Upper lobe of left lung (tissue), 6 donors: ENCODE data around the gene KIRREL3. TPM values are rescaled to one million over a fixed set of nuclear protein-coding genes. Genes with fewer than 3 reads are reported as not detected.
"Not testable (repeated sequence)": the region's sequence is repeated elsewhere in the genome, so short reads cannot be mapped to it uniquely, and the experiment has no call there.

ENCODE experiments used
- ATAC-seq, 2 donors: fragments of 200-7000 bp; cut with Tn5 transposase; one replicate each; pipeline ENCODE4 v1.9.1; 2022; ENCODE audit warnings: mild to moderate bottlenecking in 2 of 2, moderate library complexity in 2 of 2; ENCODE audit not compliant: low FRiP score in 2 of 2
- DNase-seq, 2 donors: peaks; one replicate each; pipeline ENCODE4 v3.0.0-alpha.2; 2019 to 2020
- H3K27ac ChIP-seq, 4 donors: fragments of 200-600 bp; sonication (generic); one replicate each; pipeline ENCODE4 v1.5.1; 2016 to 2019
- H3K27me3 ChIP-seq, 4 donors: fragments of 200-600 bp; sonication (generic); one replicate each; pipeline ENCODE4 v1.5.1; 2017 to 2019
- H3K36me3 ChIP-seq, 4 donors: fragments of 200-600 bp; sonication (generic); one replicate each; pipeline ENCODE4 v1.5.1; 2016 to 2019
- H3K4me1 ChIP-seq, 4 donors: fragments of 200-600 bp; sonication (generic); one replicate each; pipeline ENCODE4 v1.5.1; 2018 to 2019
- H3K4me3 ChIP-seq, 4 donors: fragments of 200-600 bp; sonication (generic); one replicate each; pipeline ENCODE4 v1.5.1; 2017 to 2019; ENCODE audit warnings: mild to moderate bottlenecking in 2 of 4, moderate library complexity in 1 of 4
- H3K9me3 ChIP-seq, 4 donors: fragments of 200-600 bp; sonication (generic); one replicate each; pipeline ENCODE4 v1.5.1; 2018 to 2019
- EP300 ChIP-seq, 4 donors: sonication (generic); formaldehyde crosslinking; IDR thresholded peaks; one replicate each; pipeline ENCODE4 v1.5.1; 2017; ENCODE audit warnings: antibody characterized with exemption in 4 of 4, control low read depth in 2 of 4
- POLR2A ChIP-seq, 4 donors: fragments of 450-650 bp; IDR thresholded peaks; one replicate each; pipeline ENCODE4 v1.5.1; 2016 to 2017; ENCODE audit warnings: antibody characterized with exemption in 4 of 4, mild to moderate bottlenecking in 2 of 4
- POLR2AphosphoS5 ChIP-seq, 2 donors: sonication (generic); formaldehyde crosslinking; IDR thresholded peaks; one replicate each; pipeline ENCODE4 v1.5.1; 2017; ENCODE audit warnings: antibody characterized with exemption in 2 of 2
- WGBS, 2 donors: methylation state at CpG; one replicate each; pipeline ENCODE4 v1.1.5; 2017 to 2018; 5-methylcytosine and 5-hydroxymethylcytosine counted together
- total RNA-seq, 6 donors: library from RNA; depleted of rRNA in 4 of 6; stranded (reverse); fragments of >200 nt in 4 of 6; gene quantifications; one replicate each; pipeline versions ENCODE4 v1.1.0 to v1.2.1, GENCODE V29; 2016 to 2021
- TF ChIP-seq, protein P1 (sequence below), 6 experiments: fragments of 450-650 bp in 4 of 6; fragments of 200-600 bp in 2 of 6; sonication (generic) in 2 of 6; IDR thresholded peaks; one replicate each; pipeline ENCODE4 v1.5.1; 2016 to 2019; ENCODE audit warnings: antibody characterized with exemption in 6 of 6
- donor health status: DM: no; HTN: no; CAD: no; lungs with moderate emphysema.
- donor health status: DM: no; HTN: yes; CAD: no; lungs with severe emphysema.

Gene KIRREL3
- total RNA-seq, 6 donors from 2014 or later = 0.22 to 0.24 TPM; not detected in 4

DNA sequence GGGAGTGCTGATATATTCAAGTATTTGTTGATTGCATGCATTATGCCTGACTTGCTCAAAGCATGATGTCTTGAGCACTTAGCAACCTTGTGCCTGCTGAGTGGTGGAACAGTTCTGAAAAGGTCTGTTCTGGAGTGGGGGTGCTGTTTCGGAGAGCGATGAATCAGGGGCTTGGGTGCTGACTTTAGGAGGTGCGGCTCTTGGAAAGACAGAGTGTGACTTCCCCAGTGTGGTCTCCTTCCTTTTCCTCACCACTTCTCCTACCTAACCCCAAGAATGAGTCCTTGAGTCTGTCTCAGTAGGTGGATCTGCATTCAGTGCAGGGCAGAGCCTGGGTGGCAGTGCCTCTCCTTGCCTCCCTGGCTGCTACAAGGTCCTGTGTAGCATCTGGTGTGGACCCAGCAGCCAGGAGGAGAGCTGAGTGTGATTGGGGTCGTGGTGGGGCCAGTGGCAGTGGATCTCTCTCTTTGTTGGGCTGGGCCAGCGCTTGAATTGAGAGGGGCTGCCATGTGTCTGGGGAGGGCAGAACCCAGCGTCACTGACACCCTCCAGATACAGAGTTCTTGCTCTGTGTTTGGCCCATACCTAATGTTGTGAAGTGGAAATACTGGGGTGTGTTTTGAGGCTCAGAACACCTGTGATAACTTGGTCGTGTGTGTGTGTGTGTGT, 609.1 kb downstream of the KIRREL3 start:
- no peak for ATAC-seq
- no peaks in the 10 kb centered on the region for H3K27me3 ChIP-seq
- WGBS, 2 donors = 62 to 68% methylated on average over 5 to 7 of the region's 7 CpGs
- no peaks in the 10 kb centered on the region for H3K9me3 ChIP-seq
- DNase-seq = no peak
- H3K36me3 ChIP-seq = no peaks in the 10 kb centered on the region
- peak overlapping the region in 2 of 4 donors; percentile 36 to 40 for H3K27ac ChIP-seq
- peaks cover 7 to 23% (median 11%) of the 10 kb centered on the region in 4 donors for H3K4me1 ChIP-seq
- TF ChIP-seq POLR2A (IDR thresholded peaks at IDR 0.05) = no peak
- no peak for TF ChIP-seq EP300 (IDR thresholded peaks at IDR 0.05)
- TF ChIP-seq, protein P1, sequence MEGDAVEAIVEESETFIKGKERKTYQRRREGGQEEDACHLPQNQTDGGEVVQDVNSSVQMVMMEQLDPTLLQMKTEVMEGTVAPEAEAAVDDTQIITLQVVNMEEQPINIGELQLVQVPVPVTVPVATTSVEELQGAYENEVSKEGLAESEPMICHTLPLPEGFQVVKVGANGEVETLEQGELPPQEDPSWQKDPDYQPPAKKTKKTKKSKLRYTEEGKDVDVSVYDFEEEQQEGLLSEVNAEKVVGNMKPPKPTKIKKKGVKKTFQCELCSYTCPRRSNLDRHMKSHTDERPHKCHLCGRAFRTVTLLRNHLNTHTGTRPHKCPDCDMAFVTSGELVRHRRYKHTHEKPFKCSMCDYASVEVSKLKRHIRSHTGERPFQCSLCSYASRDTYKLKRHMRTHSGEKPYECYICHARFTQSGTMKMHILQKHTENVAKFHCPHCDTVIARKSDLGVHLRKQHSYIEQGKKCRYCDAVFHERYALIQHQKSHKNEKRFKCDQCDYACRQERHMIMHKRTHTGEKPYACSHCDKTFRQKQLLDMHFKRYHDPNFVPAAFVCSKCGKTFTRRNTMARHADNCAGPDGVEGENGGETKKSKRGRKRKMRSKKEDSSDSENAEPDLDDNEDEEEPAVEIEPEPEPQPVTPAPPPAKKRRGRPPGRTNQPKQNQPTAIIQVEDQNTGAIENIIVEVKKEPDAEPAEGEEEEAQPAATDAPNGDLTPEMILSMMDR (IDR thresholded peaks at IDR 0.05) = no peak
- TF ChIP-seq POLR2AphosphoS5 (IDR thresholded peaks at IDR 0.05) = no peak
- H3K4me3 ChIP-seq = no peak overlapping the region

DNA sequence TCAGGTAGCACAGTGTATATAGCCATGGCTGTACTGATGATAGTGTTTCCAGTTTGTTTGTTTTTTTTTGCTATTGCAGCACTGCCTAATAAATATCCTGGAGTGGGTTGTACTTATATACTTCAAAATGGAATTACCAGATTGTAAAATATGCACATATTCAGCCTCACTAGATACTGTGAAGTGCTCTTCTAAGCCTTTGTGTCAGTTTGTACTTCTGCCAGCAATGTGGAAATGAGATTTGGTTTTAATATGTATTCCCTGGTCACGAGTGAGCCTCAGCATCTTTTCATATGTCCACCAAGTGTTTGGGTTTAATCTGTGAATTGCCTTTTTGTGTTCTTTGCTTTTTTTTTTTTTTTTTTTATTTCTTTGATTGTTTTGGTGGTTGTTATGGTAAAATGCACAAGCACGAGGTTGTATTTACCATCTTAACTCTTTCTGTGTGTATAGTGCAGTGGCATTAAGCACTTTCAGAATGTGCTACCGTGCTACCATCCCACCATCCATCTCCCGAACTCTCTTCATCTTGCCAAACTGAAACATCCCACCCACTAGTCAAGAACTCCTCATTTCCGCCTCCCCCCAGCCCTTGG, 610.2 kb downstream of the KIRREL3 start:
- no peak for ATAC-seq

DNA sequence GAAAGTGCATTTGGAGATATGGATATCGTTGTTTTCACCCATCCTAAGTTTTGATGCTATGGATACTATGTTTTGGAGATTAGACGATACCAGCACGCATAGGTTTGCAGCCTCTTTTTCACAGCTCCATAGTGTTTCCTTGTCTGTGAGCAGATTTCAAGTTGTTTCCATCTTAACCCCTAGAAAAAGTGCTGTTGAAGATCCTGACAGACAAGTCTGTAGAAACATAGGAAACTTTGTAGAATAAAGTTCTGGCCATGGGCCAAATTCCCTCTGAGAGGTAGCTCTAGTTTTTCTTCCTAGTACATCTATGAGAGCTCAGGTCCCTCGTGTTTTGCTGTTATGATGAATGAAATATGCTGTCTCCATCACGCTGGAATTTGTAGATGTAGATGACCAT, 612.7 kb downstream of the KIRREL3 start:
- H3K27me3 ChIP-seq = no peaks in the 10 kb centered on the region
- no peaks in the 10 kb centered on the region for H3K9me3 ChIP-seq
- TF ChIP-seq POLR2A (IDR thresholded peaks at IDR 0.05) (no peak), POLR2AphosphoS5 (IDR thresholded peaks at IDR 0.05) (no peak), EP300 (IDR thresholded peaks at IDR 0.05) (no peak)
- TF ChIP-seq, protein P1 (IDR thresholded peaks at IDR 0.05) = no peak
- H3K36me3 ChIP-seq = no peaks in the 10 kb centered on the region
- no peak for ATAC-seq
- peaks cover 19 to 28% (median 21%) of the 10 kb centered on the region in 4 donors for H3K4me1 ChIP-seq
- WGBS, 2 donors = 69 to 75% methylated on average over 5 of the region's 5 CpGs
- H3K27ac ChIP-seq = no peak overlapping the region
- no peak for DNase-seq
- no peak overlapping the region for H3K4me3 ChIP-seq

More for the DNA sequence above, 610.2 kb downstream of the KIRREL3 start:
- Histone ChIP-seq H3K4me3 (no peak overlapping the region), H3K36me3 (no peaks in the 10 kb centered on the region), H3K9me3 (no peaks in the 10 kb centered on the region), H3K27me3 (no peaks in the 10 kb centered on the region), H3K4me1 (peaks cover 15 to 29% (median 18%) of the 10 kb centered on the region in 4 donors), H3K27ac (no peak overlapping the region)
- 47 to 63% methylated on average over 5 of the region's 5 CpGs for WGBS, 2 donors
- no peak for DNase-seq
- no peak for TF ChIP-seq POLR2A (IDR thresholded peaks at IDR 0.05)
- TF ChIP-seq, protein P1 (IDR thresholded peaks at IDR 0.05) = no peak
- no peak for TF ChIP-seq EP300 (IDR thresholded peaks at IDR 0.05)
- TF ChIP-seq POLR2AphosphoS5 (IDR thresholded peaks at IDR 0.05) = no peak

DNA sequence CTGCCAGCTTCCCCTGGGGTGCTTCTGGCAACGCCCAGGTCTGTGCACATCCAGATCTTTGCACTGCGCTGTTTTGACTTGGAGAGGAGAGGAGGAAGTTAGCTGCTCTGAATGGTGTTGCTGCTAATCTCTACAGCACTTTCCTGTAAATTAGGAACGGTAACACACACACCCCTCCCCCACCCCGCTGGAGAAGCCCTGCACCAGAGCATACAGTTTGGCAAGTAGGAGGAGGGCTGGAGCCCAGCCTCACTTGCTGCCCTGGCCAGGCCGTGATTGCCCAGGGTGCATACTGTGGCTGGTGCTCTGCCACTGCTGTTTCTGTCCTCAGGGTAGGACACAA, 613.9 kb downstream of the KIRREL3 start:
- H3K9me3 ChIP-seq, H3K36me3 ChIP-seq, H3K27me3 ChIP-seq, H3K4me3 ChIP-seq: not testable (repeated sequence)
- ATAC-seq = peak; percentile 28 to 58
- WGBS, 2 donors = 17 to 25% methylated on average over 4 to 5 of the region's 5 CpGs
- Histone ChIP-seq H3K27ac (peak overlapping the region; percentile 69 to 79 (median 73)), H3K4me1 (peaks cover 12 to 23% (median 17%) of the 10 kb centered on the region in 4 donors)
- DNase-seq = peak in 1 of 2 donors; percentile 78

DNA sequence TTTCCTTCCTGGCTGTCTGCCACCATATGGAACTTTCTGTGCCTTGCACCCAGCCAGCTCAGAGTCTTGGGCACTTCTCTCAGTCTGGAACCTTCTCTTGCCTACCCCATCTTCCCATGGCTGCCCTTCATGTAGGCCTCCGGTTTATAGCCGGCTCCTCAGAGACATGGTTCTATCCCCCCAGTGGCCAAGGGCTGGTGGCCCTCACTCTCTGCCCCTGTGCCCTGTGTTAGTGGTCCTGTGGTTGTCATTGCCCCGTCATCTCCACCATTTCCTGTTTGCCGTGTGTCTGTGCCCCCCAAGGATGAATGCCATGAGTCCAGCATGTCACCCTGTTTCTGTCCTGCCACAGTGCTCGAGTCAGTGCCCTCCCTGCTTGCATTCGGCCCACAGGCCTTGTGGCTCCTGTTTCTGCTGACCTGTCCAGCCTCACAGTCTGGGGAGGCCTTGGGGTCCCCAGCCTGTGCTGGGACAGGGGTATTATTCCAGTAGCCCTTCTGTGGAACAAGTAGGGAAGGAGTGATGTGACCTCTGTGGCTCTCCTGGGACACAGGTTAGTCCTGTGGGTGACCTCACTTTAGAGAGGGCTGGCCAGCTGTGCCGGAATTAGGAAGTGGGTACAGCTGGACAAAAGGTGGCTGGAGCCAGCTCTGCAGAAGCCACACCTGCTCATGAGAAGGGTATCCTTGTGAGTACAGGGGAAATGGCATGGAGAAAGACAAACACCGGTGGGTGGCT, 614.4 kb downstream of the KIRREL3 start:
- Histone ChIP-seq H3K27ac (peak overlapping the region; percentile 69 to 79 (median 73)), H3K9me3 (no peaks in the 10 kb centered on the region), H3K36me3 (no peaks in the 10 kb centered on the region), H3K27me3 (no peaks in the 10 kb centered on the region), H3K4me3 (no peak overlapping the region), H3K4me1 (peaks cover 12 to 23% (median 15%) of the 10 kb centered on the region in 4 donors)
- 64 to 65% methylated on average over 8 of the region's 8 CpGs for WGBS, 2 donors
- DNase-seq (no peak), ATAC-seq (peak in 1 of 2 donors; percentile 16)
- TF ChIP-seq EP300 (IDR thresholded peaks at IDR 0.05) = no peak
- TF ChIP-seq, protein P1 (IDR thresholded peaks at IDR 0.05) = no peak
- no peak for TF ChIP-seq POLR2A (IDR thresholded peaks at IDR 0.05)
- TF ChIP-seq POLR2AphosphoS5 (IDR thresholded peaks at IDR 0.05) = no peak
